ENCODE data around the gene RUBCNL.

Gene RUBCNL

GRCh38 chr13:46324976-46325375, 62.1 kb downstream of the RUBCNL start:
- no peak for TF ChIP-seq CTCF (IDR thresholded peaks at IDR 0.05; ENCODE audit: low read depth, low read length)
- no peak overlapping the region for H3K4me3 ChIP-seq (ENCODE audit: low read depth, low read length)

- no peak overlapping the region for H3K4me3 ChIP-seq (ENCODE audit: low read depth, low read length)
- peak; percentile 30 for TF ChIP-seq CTCF (IDR thresholded peaks at IDR 0.05; ENCODE audit: low read depth, low read length)
Observed at GRCh38 chr13:46321494-46322225, 65.4 kb downstream of the RUBCNL start.

GRCh38 chr13:46320821-46321220, 66.2 kb downstream of the RUBCNL start:
- no peak for TF ChIP-seq CTCF (IDR thresholded peaks at IDR 0.05; ENCODE audit: low read depth, low read length)
- H3K4me3 ChIP-seq (ENCODE audit: low read depth, low read length), result no peak overlapping the region

- no peak overlapping the region for H3K4me3 ChIP-seq (ENCODE audit: low read depth, low read length)
- TF ChIP-seq CTCF (IDR thresholded peaks at IDR 0.05; ENCODE audit: low read depth, low read length), result no peak
Observed at GRCh38 chr13:46320406-46320805, 66.6 kb downstream of the RUBCNL start.

- no peak overlapping the region for H3K4me3 ChIP-seq (ENCODE audit: low read depth, low read length)
- no peak for TF ChIP-seq CTCF (IDR thresholded peaks at IDR 0.05; ENCODE audit: low read depth, low read length)
Observed at GRCh38 chr13:46318986-46319385, 68.1 kb downstream of the RUBCNL start.

GRCh38 chr13:46317120-46317519, 69.9 kb downstream of the RUBCNL start:
- H3K4me3 ChIP-seq (ENCODE audit: low read depth, low read length), result no peak overlapping the region
- no peak for TF ChIP-seq CTCF (IDR thresholded peaks at IDR 0.05; ENCODE audit: low read depth, low read length)

- no peak overlapping the region for H3K4me3 ChIP-seq (ENCODE audit: low read depth, low read length)
- no peak for TF ChIP-seq CTCF (IDR thresholded peaks at IDR 0.05; ENCODE audit: low read depth, low read length)
Observed at GRCh38 chr13:46315491-46316075, 71.5 kb downstream of the RUBCNL start.
